GM12892 (cell line): ENCODE measurements around the gene WDR17.

Source experiments
- POLR2A ChIP-seq: IDR thresholded peaks from 2 replicates; pipeline ENCODE4 v1.6.1; 2011; ENCODE audit warnings: low read depth, low read length, control low read depth
- POLR2AphosphoS5 ChIP-seq: IDR thresholded peaks from 2 replicates; pipeline ENCODE4 v1.6.1; 2011; ENCODE audit warnings: low read depth, low read length, control low read depth
- TAF1 ChIP-seq: IDR thresholded peaks from 2 replicates; pipeline ENCODE4 v1.6.1; 2011; ENCODE audit warnings: low read depth, mild to moderate bottlenecking, control low read depth, low read length, borderline replicate concordance

DNA sequence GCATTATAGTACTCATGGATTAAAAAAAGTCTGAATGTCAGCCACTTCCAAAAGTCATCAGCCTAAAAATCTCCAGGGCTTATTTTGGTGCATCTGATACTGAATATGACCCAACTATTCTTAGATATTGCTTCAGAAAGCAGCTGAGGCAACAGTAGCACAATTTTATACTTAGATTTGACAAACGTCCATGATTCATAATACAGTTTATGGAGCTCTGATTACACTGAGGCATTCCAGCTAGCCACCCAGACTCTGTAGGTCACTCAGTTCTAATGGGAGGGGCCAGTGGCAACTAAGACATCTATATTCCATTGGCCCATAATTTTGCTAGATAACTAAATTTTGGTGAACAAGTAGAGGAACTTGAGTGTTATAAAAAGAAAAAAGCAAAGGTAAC is 119.4 kb downstream of the WDR17 start:
- TF ChIP-seq POLR2AphosphoS5: no peak
- no peak for TF ChIP-seq TAF1
- no peak for TF ChIP-seq POLR2A
